ENCODE data around the gene IL6R. TPM values are rescaled to one million over a fixed set of nuclear protein-coding genes. Genes with fewer than 3 reads are reported as not detected.

The IL6R gene
- polyA plus RNA-seq (2012; ENCODE audit: insufficient read length, low read depth): 7.8 TPM

DNA sequence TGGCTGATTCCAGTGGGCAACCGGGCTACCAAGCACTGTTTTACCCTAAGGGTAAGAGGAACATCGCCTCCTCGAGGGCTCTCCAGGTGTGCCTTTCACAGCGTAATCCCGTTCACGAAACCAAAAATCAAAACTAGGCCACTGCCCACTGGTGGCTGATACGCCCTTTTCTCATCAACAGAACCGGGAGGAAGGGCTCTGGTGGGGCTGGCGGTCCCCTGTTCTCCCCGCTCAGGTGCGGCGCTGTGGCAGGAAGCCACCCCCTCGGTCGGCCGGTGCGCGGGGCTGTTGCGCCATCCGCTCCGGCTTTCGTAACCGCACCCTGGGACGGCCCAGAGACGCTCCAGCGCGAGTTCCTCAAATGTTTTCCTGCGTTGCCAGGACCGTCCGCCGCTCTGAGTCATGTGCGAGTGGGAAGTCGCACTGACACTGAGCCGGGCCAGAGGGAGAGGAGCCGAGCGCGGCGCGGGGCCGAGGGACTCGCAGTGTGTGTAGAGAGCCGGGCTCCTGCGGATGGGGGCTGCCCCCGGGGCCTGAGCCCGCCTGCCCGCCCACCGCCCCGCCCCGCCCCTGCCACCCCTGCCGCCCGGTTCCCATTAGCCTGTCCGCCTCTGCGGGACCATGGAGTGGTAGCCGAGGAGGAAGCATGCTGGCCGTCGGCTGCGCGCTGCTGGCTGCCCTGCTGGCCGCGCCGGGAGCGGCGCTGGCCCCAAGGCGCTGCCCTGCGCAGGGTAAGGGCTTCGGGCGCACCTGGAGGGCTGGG lies at the start of gene IL6R:
Gene IL6R, plus strand, starts transcription at position 360 of the 763 bp plus-strand sequence. Its CDS starts 287 bp downstream, at position 647.
- no peak; the same call in 1 of the 2 replicates for TF ChIP-seq POLR2AphosphoS5 (IDR thresholded peaks at IDR 0.05; ENCODE audit: low read depth, low read length)
- TF ChIP-seq TAF1 (IDR thresholded peaks at IDR 0.05; ENCODE audit: borderline replicate concordance, insufficient read depth, low read length): no peak
- peak; percentile 51; the same call in 1 of the 2 replicates for TF ChIP-seq SIN3A (IDR thresholded peaks at IDR 0.05; ENCODE audit: borderline replicate concordance, insufficient read depth, low read length)
- no peak for TF ChIP-seq REST (IDR thresholded peaks at IDR 0.05; ENCODE audit: insufficient read depth in 1 of 2, low read depth in 2 of 2, low read length in 2 of 2)
- TF ChIP-seq FOXP2 (optimal IDR thresholded peaks at IDR 0.05; ENCODE audit: borderline replicate concordance, extremely low read depth, extremely low read length, insufficient read depth): peak; percentile 78

DNA sequence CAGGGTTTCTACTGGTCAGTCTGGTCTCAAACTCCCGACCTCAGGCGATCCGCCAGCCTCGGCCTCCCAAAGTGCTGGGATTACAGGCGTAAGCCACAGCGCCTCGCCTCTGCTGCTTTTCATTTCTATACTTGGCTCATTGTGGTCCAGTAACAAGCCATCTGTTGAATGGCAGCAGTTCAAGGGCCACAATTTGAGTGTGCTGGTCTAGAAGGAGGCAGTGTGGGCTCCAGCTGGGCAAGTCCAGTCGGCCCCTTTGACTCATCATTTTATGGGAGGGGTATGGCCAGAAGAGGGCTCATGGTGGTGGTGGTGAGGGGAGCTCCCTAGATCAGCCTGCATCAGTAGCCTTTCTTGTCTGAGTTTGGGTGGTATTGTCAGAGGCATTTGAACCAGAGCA lies 46.6 kb upstream of the IL6R start:
- TF ChIP-seq TAF1 (IDR thresholded peaks at IDR 0.05; ENCODE audit: borderline replicate concordance, insufficient read depth, low read length): no peak
- no peak for TF ChIP-seq REST (IDR thresholded peaks at IDR 0.05; ENCODE audit: insufficient read depth in 1 of 2, low read depth in 2 of 2, low read length in 2 of 2)
- no peak for TF ChIP-seq SIN3A (IDR thresholded peaks at IDR 0.05; ENCODE audit: borderline replicate concordance, insufficient read depth, low read length)
- no peak for TF ChIP-seq FOXP2 (optimal IDR thresholded peaks at IDR 0.05; ENCODE audit: borderline replicate concordance, extremely low read depth, extremely low read length, insufficient read depth)
- no peak for TF ChIP-seq POLR2AphosphoS5 (IDR thresholded peaks at IDR 0.05; ENCODE audit: low read depth, low read length)

DNA sequence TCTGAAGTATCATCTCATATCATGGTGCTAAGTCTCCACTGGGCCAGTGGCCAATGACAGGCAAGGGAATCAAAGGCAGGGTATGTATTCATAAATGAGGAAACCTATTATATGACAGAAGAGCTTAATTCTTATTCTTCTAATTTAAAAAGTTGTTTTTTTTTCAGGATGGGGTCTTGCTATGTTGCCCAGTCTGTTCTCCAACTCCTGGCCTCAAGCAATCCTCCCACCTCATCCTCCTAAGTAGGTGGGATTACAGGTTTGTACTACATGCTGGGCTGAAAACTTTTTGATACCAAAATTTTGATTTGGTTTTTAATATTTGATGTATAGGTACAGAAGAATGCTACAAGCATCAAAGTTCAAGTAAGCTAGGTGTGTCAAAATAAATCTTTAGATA lies 44.9 kb upstream of the IL6R start:
- no peak for TF ChIP-seq FOXP2 (optimal IDR thresholded peaks at IDR 0.05; ENCODE audit: borderline replicate concordance, extremely low read depth, extremely low read length, insufficient read depth)
- no peak for TF ChIP-seq SIN3A (IDR thresholded peaks at IDR 0.05; ENCODE audit: borderline replicate concordance, insufficient read depth, low read length)
- no peak for TF ChIP-seq REST (IDR thresholded peaks at IDR 0.05; ENCODE audit: insufficient read depth in 1 of 2, low read depth in 2 of 2, low read length in 2 of 2)
- TF ChIP-seq TAF1 (IDR thresholded peaks at IDR 0.05; ENCODE audit: borderline replicate concordance, insufficient read depth, low read length): no peak

DNA sequence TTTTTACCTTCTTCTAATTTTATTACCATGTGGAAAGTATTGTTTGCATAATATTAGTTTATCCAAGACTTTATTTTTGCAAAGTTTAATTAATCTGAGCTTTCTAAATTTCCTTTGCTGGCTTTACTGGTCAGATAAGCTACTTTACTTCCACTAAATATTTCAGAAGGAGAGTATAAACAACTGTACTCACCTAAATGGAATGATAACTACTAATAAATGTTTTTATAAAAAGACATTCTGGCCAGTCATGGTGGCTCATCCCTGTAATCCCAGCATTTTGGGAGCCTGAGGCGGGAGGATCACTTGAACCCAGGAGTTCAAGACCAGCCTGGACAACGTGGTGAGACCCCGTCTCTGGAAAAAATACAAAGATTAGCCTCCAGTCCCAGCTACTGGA lies 43.8 kb upstream of the IL6R start:
- TF ChIP-seq REST (IDR thresholded peaks at IDR 0.05; ENCODE audit: insufficient read depth in 1 of 2, low read depth in 2 of 2, low read length in 2 of 2) (no peak), SIN3A (IDR thresholded peaks at IDR 0.05; ENCODE audit: borderline replicate concordance, insufficient read depth, low read length) (no peak), TAF1 (IDR thresholded peaks at IDR 0.05; ENCODE audit: borderline replicate concordance, insufficient read depth, low read length) (no peak)
